ENCODE results near the gene EFNA2. TPM values are rescaled to one million over a fixed set of nuclear protein-coding genes. Genes with fewer than 3 reads are reported as not detected.

Gene EFNA2
- total and polyA plus RNA-seq, 2 of the 8 experiments (the other 6 are each of a cell fraction or from before 2014, with no cell fraction given) = 4.0 to 7.0 TPM

GRCh38 chr19:1254530-1255185 lies 31.0 kb upstream of the EFNA2 start:
- Histone ChIP-seq H3K56ac (replicated peaks; ENCODE audit: insufficient read length, low read depth, low read length) (no peak overlapping the region), H2BK20ac (ENCODE audit: low read length) (no peak overlapping the region), H2BK120ac (replicated peaks; ENCODE audit: low read depth, low read length) (no peak overlapping the region), H3K27ac (ENCODE audit: low read depth, low read length) (no peak overlapping the region), H2AFZ (ENCODE audit: low read length) (no peak overlapping the region), H3K9me3 (ENCODE audit: insufficient read depth in 2 of 2, low read depth in 1 of 2, low read length in 1 of 2) (no peaks in the 10 kb centered on the region), H3K9ac (replicated peaks in 1 of 4; ENCODE audit: extremely low read depth in 1 of 4, low read depth in 3 of 4, low read length in 3 of 4) (no peak overlapping the region; a peak in 1 of 7 replicates), H3K27me3 (replicated peaks in 1 of 4; ENCODE audit: control insufficient read depth in 3 of 4, extremely low read depth in 1 of 4, insufficient read depth in 3 of 4, low read length in 3 of 4) (no peaks in the 10 kb centered on the region; a peak in 1 of 7 replicates), H3K4ac (replicated peaks; ENCODE audit: insufficient read length, low read depth, low read length) (no peak overlapping the region), H3K79me2 (ENCODE audit: control insufficient read depth in 1 of 2, insufficient read depth in 2 of 2, low read length in 2 of 2) (peaks cover 9 to 51% of the 10 kb centered on the region in 2 experiments), H3K4me3 (ENCODE audit: extremely low read depth in 1 of 4, insufficient read depth in 2 of 4, low read depth in 3 of 4, low read length in 4 of 4) (no peak overlapping the region), H3K14ac (ENCODE audit: insufficient read length) (no peak overlapping the region), H3K18ac (ENCODE audit: extremely low read depth, low read length) (no peak overlapping the region), H4K91ac (replicated peaks; ENCODE audit: insufficient read length, low read length) (no peak overlapping the region), H3K36me3 (ENCODE audit: control insufficient read depth in 2 of 4, insufficient read depth in 4 of 4, low read length in 3 of 4) (peaks cover 26 to 75% (median 45%) of the 10 kb centered on the region in 4 experiments), H3K79me1 (ENCODE audit: low read depth, low read length) (peaks cover 12% of the 10 kb centered on the region; the same call in 1 of the 2 replicates), H4K8ac (ENCODE audit: extremely low read depth, insufficient read depth, low read length) (peak overlapping the region; percentile 75; the same call in 1 of the 2 replicates), H2BK12ac (ENCODE audit: low read depth, low read length) (no peak overlapping the region), H2BK15ac (ENCODE audit: low read length) (no peak overlapping the region), H2AK5ac (ENCODE audit: low read depth, low read length) (no peak overlapping the region), H4K5ac (ENCODE audit: insufficient read length, low read depth, low read length) (no peak overlapping the region), H3K4me1 (replicated peaks in 1 of 4; ENCODE audit: control insufficient read depth in 3 of 4, insufficient read depth in 4 of 4, low read length in 3 of 4) (peaks cover 0 to 31% (median 18%) of the 10 kb centered on the region in 4 experiments; a peak in 6 of 7 replicates), H3K4me2 (ENCODE audit: insufficient read depth in 1 of 2, low read depth in 2 of 2, low read length in 2 of 2) (no peak overlapping the region), H3K23ac (ENCODE audit: insufficient read length) (no peak overlapping the region), H2BK5ac (ENCODE audit: low read depth, low read length) (peak overlapping the region; percentile 10; the same call in 1 of the 2 replicates), H3K23me2 (ENCODE audit: low read depth, low read length) (peaks cover 2% of the 10 kb centered on the region; the same call in 1 of the 2 replicates), H4K20me1 (replicated peaks in 1 of 2; ENCODE audit: control insufficient read depth in 1 of 2, insufficient read depth in 2 of 2, low read length in 2 of 2) (peaks cover 24 to 38% of the 10 kb centered on the region in 2 experiments)
- FAIRE-seq = no peak
- 97% methylated on average over 20 of the region's 20 CpGs; no CpG with 5 or more reads in 1 of the 2 experiments for WGBS, 2 experiments (ENCODE audit: extremely low coverage in 1 of 2, insufficient coverage in 1 of 2, insufficient read length in 1 of 2, insufficient replicate concordance in 2 of 2, low coverage in 1 of 2, low lambda C conversion rate in 2 of 2, missing lambda C conversion rate in 1 of 2)
- no peak for DNase-seq (ENCODE audit: low read depth in 1 of 2, low spot score in 2 of 2)
- TF ChIP-seq POLR2AphosphoS5 (IDR thresholded peaks at IDR 0.05; ENCODE audit: low read depth, low read length) = peak; percentile 47
- TF ChIP-seq FOSL1 (IDR thresholded peaks at IDR 0.05; ENCODE audit: insufficient read depth, low read depth, low read length) = no peak
- TF ChIP-seq POLR2A (IDR thresholded peaks at IDR 0.05; ENCODE audit: control extremely low read depth in 1 of 2, low read depth in 2 of 2, low read length in 2 of 2) = peak in 1 of 2 experiments; percentile 42; a peak in 1 of 3 replicates
- POLR2A ChIA-PET (ENCODE audit: partially characterized antibody) = interaction anchor here (0.9 to 19.4 kb wide), 8 partner anchors 10 to 259 kb away, joined by 3 to 456 read pairs (median 5); partner anchors contain the start of genes ATP5F1D, CBARP, CIRBP and CNN2
- CTCF ChIA-PET (ENCODE audit: partially characterized antibody) = interaction anchor here (1.3 to 15.9 kb wide), 4 partner anchors 9 to 32 kb away, joined by 4 to 212 read pairs (median 23); partner anchors contain the start of gene ATP5F1D
